Thymus (tissue), 14 donors: ENCODE results near the gene PFN1. TPM values are rescaled to one million over a fixed set of nuclear protein-coding genes. Genes with fewer than 3 reads are reported as not detected.
A peak's percentile ranks its signal among the peaks of the same experiment; 100 is the strongest.

Experiments
- DNase-seq, 9 donors: peaks; one replicate each; pipeline ENCODE4 v3.0.0-alpha.2; 2013; ENCODE audit warnings: low spot score in 9 of 9, low read depth in 6 of 9, missing footprints in 1 of 9
- H3K27ac ChIP-seq, 2 donors: one replicate each; pipeline ENCODE4 v1.5.1; 2013; ENCODE audit warnings: control low read depth in 1 of 2, low read depth in 1 of 2, low read length in 1 of 2, mild to moderate bottlenecking in 1 of 2, moderate library complexity in 1 of 2
- H3K27me3 ChIP-seq, 2 donors: one replicate each; pipeline ENCODE4 v1.5.1; 2013; ENCODE audit warnings: low read length in 1 of 2; ENCODE audit not compliant: control insufficient read depth in 2 of 2, insufficient read depth in 1 of 2
- H3K36me3 ChIP-seq, 2 donors: one replicate each; pipeline ENCODE4 v1.5.1; 2013; ENCODE audit warnings: low read length in 1 of 2, mild to moderate bottlenecking in 1 of 2, moderate library complexity in 1 of 2; ENCODE audit not compliant: control insufficient read depth in 2 of 2, insufficient read depth in 2 of 2
- H3K4me1 ChIP-seq, 2 donors: one replicate each; pipeline ENCODE4 v1.5.1; 2013; ENCODE audit warnings: low read length in 2 of 2; ENCODE audit not compliant: control insufficient read depth in 2 of 2, insufficient read depth in 2 of 2
- H3K4me3 ChIP-seq, 2 donors: one replicate each; pipeline ENCODE4 v1.5.1; 2013; ENCODE audit warnings: low read length in 2 of 2, control low read depth in 1 of 2, mild to moderate bottlenecking in 1 of 2
- H3K9me3 ChIP-seq, 2 donors: one replicate each; pipeline ENCODE4 v1.5.1; 2013; ENCODE audit warnings: low read length in 1 of 2, mild to moderate bottlenecking in 1 of 2; ENCODE audit not compliant: control insufficient read depth in 2 of 2, insufficient read depth in 1 of 2
- WGBS: extraction: QIAGEN DNeasy Blood & Tissue Kit; methylation state at CpG from one replicate; pipeline ENCODE4 v1.1.7; 2013; 5-methylcytosine and 5-hydroxymethylcytosine counted together
- long read RNA-seq, 10 donors: transcript quantifications; one replicate each; lab custom pipeline, GENCODE V29; 2026
- polyA plus RNA-seq: library from polyadenylated mRNA; stranded (reverse); fragments of 200-250 nt; gene quantifications from one replicate; pipeline ENCODE4 v1.2.3, GENCODE V29; 2013
- total RNA-seq: library from RNA; stranded (reverse); fragments of 120-200 nt; gene quantifications from one replicate; pipeline ENCODE4 v1.2.4, GENCODE V29; 2013
- donor health status: healthy.

The PFN1 gene
- total RNA-seq (635 TPM), polyA plus RNA-seq (727 TPM)
- long read RNA-seq, donor 1, transcript PFN1-201 (3 exons, 1,291 nt), result major isoform, 139 of 178 reads
- long read RNA-seq, donor 1, transcript PFN1-203 (2 exons, 1,173 nt), result minor isoform, 21 of 178 reads
- long read RNA-seq, donor 1, partial matches to known transcripts, result 18 of 178 reads
- long read RNA-seq, donor 1, other reads (novel, unspliced or antisense), result 0 of 178 reads
- long read RNA-seq, donor 2, result 0 reads
- long read RNA-seq, donor 3, transcript PFN1-203 (2 exons, 1,173 nt), result minor isoform, 246 of 1,572 reads
- long read RNA-seq, donor 3, transcript PFN1-201 (3 exons, 1,291 nt), result major isoform, 1,262 of 1,572 reads
- long read RNA-seq, donor 3, partial matches to known transcripts, result 53 of 1,572 reads
- long read RNA-seq, donor 3, other reads (novel, unspliced or antisense), result 11 of 1,572 reads
- long read RNA-seq, donor 4, transcript PFN1-203 (2 exons, 1,173 nt), result minor isoform, 131 of 904 reads
- long read RNA-seq, donor 4, transcript PFN1-201 (3 exons, 1,291 nt), result major isoform, 737 of 904 reads
- long read RNA-seq, donor 4, partial matches to known transcripts, result 16 of 904 reads
- long read RNA-seq, donor 4, other reads (novel, unspliced or antisense), result 20 of 904 reads
- long read RNA-seq, donor 5, transcript PFN1-201 (3 exons, 1,291 nt), result major isoform, 1,500 of 1,889 reads
- long read RNA-seq, donor 5, transcript PFN1-203 (2 exons, 1,173 nt), result minor isoform, 294 of 1,889 reads
- long read RNA-seq, donor 5, partial matches to known transcripts, result 37 of 1,889 reads
- long read RNA-seq, donor 5, other reads (novel, unspliced or antisense), result 58 of 1,889 reads
- long read RNA-seq, donor 6, transcript PFN1-203 (2 exons, 1,173 nt), result minor isoform, 97 of 1,125 reads
- long read RNA-seq, donor 6, transcript PFN1-201 (3 exons, 1,291 nt), result major isoform, 962 of 1,125 reads
- long read RNA-seq, donor 6, partial matches to known transcripts, result 19 of 1,125 reads
- long read RNA-seq, donor 6, other reads (novel, unspliced or antisense), result 47 of 1,125 reads
- long read RNA-seq, donor 7, transcript PFN1-203 (2 exons, 1,173 nt), result minor isoform, 151 of 1,550 reads
- long read RNA-seq, donor 7, transcript PFN1-201 (3 exons, 1,291 nt), result major isoform, 1,298 of 1,550 reads
- long read RNA-seq, donor 7, partial matches to known transcripts, result 37 of 1,550 reads
- long read RNA-seq, donor 7, other reads (novel, unspliced or antisense), result 64 of 1,550 reads
- long read RNA-seq, donor 8, transcript PFN1-203 (2 exons, 1,173 nt), result minor isoform, 64 of 667 reads
- long read RNA-seq, donor 8, transcript PFN1-201 (3 exons, 1,291 nt), result major isoform, 584 of 667 reads
- long read RNA-seq, donor 8, partial matches to known transcripts, result 6 of 667 reads
- long read RNA-seq, donor 8, other reads (novel, unspliced or antisense), result 13 of 667 reads
- long read RNA-seq, donor 9, transcript PFN1-203 (2 exons, 1,173 nt), result minor isoform, 100 of 817 reads
- long read RNA-seq, donor 9, transcript PFN1-201 (3 exons, 1,291 nt), result major isoform, 682 of 817 reads
- long read RNA-seq, donor 9, partial matches to known transcripts, result 30 of 817 reads
- long read RNA-seq, donor 9, other reads (novel, unspliced or antisense), result 5 of 817 reads
- long read RNA-seq, donor 10, transcript PFN1-203 (2 exons, 1,173 nt), result minor isoform, 150 of 1,254 reads
- long read RNA-seq, donor 10, transcript PFN1-201 (3 exons, 1,291 nt), result major isoform, 1,064 of 1,254 reads
- long read RNA-seq, donor 10, partial matches to known transcripts, result 17 of 1,254 reads
- long read RNA-seq, donor 10, other reads (novel, unspliced or antisense), result 22 of 1,254 reads

GRCh38 chr17:4948166-4948930 is at the start of gene PFN1:
TSS of gene PFN1 (minus strand) at chr17:4948530. CDS start at chr17:4948394, 136 bp downstream.
- Histone ChIP-seq H3K36me3 (peaks cover 24 to 41% of the 10 kb centered on the region in 2 donors), H3K4me3 (peak within 1 kb of the TSS; percentile 100), H3K9me3 (peaks cover 0 to 5% of the 10 kb centered on the region in 2 donors), H3K27me3 (peaks cover 0 to 5% of the 10 kb centered on the region in 2 donors), H3K4me1 (peaks cover 38 to 61% of the 10 kb centered on the region in 2 donors), H3K27ac (peak within 1 kb of the TSS; percentile 99 to 100)
- DNase-seq, result peak in 8 of 9 donors; percentile 79 to 96 (median 89)
- WGBS, result under 1% methylated on average over 59 of the region's 59 CpGs

- peak within 1 kb of the TSS; percentile 64 to 86 for H3K4me3 ChIP-seq
- under 1% methylated on average over 93 of the region's 93 CpGs for WGBS
- H3K27me3 ChIP-seq, result peaks cover 6 to 32% of the 10 kb centered on the region in 2 donors
- peaks cover 8 to 9% of the 10 kb centered on the region in 2 donors for H3K36me3 ChIP-seq
- peak in 8 of 9 donors; percentile 73 to 94 (median 86) for DNase-seq
- H3K9me3 ChIP-seq, result peaks cover 0 to 4% of the 10 kb centered on the region in 2 donors
- peak within 1 kb of the TSS; percentile 68 to 73 for H3K27ac ChIP-seq
- peaks cover 17 to 18% of the 10 kb centered on the region in 2 donors for H3K4me1 ChIP-seq
Observed at GRCh38 chr17:4997302-4998026, 49.1 kb upstream of the PFN1 start, which contains the start of the genes INCA1 and KIF1C. TSS of gene INCA1 (minus strand) at chr17:4997522. CDS start at chr17:4994437, 3,085 bp downstream. TSS of gene KIF1C (plus strand) at chr17:4997950. CDS start at chr17:5000247, 2,297 bp downstream.

GRCh38 chr17:4994081-4994595 is 45.8 kb upstream of the PFN1 start:
- peaks cover 6 to 31% of the 10 kb centered on the region in 2 donors for H3K27me3 ChIP-seq
- H3K4me1 ChIP-seq, result peaks cover 16 to 19% of the 10 kb centered on the region in 2 donors
- no peak overlapping the region for H3K27ac ChIP-seq
- no peak for DNase-seq
- H3K9me3 ChIP-seq, result peaks cover 0 to 4% of the 10 kb centered on the region in 2 donors
- H3K36me3 ChIP-seq, result no peaks in the 10 kb centered on the region
- H3K4me3 ChIP-seq, result no peak overlapping the region
- WGBS, result 96% methylated on average over 6 of the region's 6 CpGs

GRCh38 chr17:4987767-4988567 is 39.6 kb upstream of the PFN1 start:
- H3K27me3 ChIP-seq, result no peaks in the 10 kb centered on the region
- H3K4me1 ChIP-seq, result peaks cover 15 to 29% of the 10 kb centered on the region in 2 donors
- H3K36me3 ChIP-seq, result peaks cover 0 to 5% of the 10 kb centered on the region in 2 donors
- H3K4me3 ChIP-seq, result peak overlapping the region; percentile 87 to 91
- WGBS, result 1% methylated on average over 30 of the region's 30 CpGs
- no peak for DNase-seq
- H3K9me3 ChIP-seq, result peaks cover 0 to 5% of the 10 kb centered on the region in 2 donors
- peak overlapping the region; percentile 84 to 91 for H3K27ac ChIP-seq

GRCh38 chr17:4986951-4987766 is 38.8 kb upstream of the PFN1 start, which contains the start of gene CAMTA2:
TSS of gene CAMTA2 (minus strand) at chr17:4987675. CDS start at chr17:4986222, 1,453 bp downstream.
- H3K36me3 ChIP-seq, result peaks cover 8 to 13% of the 10 kb centered on the region in 2 donors
- peak in 8 of 9 donors; percentile 64 to 90 (median 80) for DNase-seq
- H3K27me3 ChIP-seq, result no peaks in the 10 kb centered on the region
- peak within 1 kb of the TSS; percentile 84 to 91 for H3K27ac ChIP-seq
- H3K4me3 ChIP-seq, result peak within 1 kb of the TSS; percentile 87 to 91
- peaks cover 0 to 5% of the 10 kb centered on the region in 2 donors for H3K9me3 ChIP-seq
- WGBS, result 1% methylated on average over 78 of the region's 78 CpGs
- peaks cover 15 to 29% of the 10 kb centered on the region in 2 donors for H3K4me1 ChIP-seq

- H3K4me1 ChIP-seq, result peaks cover 15 to 29% of the 10 kb centered on the region in 2 donors
- DNase-seq, result peak in 1 of 9 donors; percentile 33
- no peaks in the 10 kb centered on the region for H3K27me3 ChIP-seq
- H3K9me3 ChIP-seq, result peaks cover 0 to 5% of the 10 kb centered on the region in 2 donors
- 88% methylated on average over 5 of the region's 5 CpGs for WGBS
- H3K27ac ChIP-seq, result peak overlapping the region; percentile 43 to 84
- H3K4me3 ChIP-seq, result peak overlapping the region; percentile 87 to 91
- peaks cover 13 to 15% of the 10 kb centered on the region in 2 donors for H3K36me3 ChIP-seq
Observed at GRCh38 chr17:4986403-4986802, 38.1 kb upstream of the PFN1 start.
